HEK293 (cell line): ENCODE results near the gene ARHGAP15.

Experiments
- CTCF ChIA-PET: fragments of 350-600 bp; formaldehyde crosslinking; extraction: SDS; loops from one replicate; lab custom pipeline; 2021; ENCODE audit warnings: antibody characterized with exemption; lab: Yijun Ruan, JAX
- POLR2A ChIA-PET: fragments of 300-600 bp; formaldehyde crosslinking; extraction: SDS; loops from one replicate; lab custom pipeline; 2020; ENCODE audit warnings: antibody characterized with exemption, inconsistent platforms; lab: Yijun Ruan, JAX
- H3K27ac ChIP-seq: fragments of 200-500 bp; sonication (Bioruptor generic); 2 replicates; pipeline ENCODE4 v1.5.1; 2014; ENCODE audit warnings: low read depth, low read length, control low read depth, inconsistent platforms; ENCODE audit errors: extremely low read depth
- H3K36me3 ChIP-seq, 2 experiments: fragments of 200-500 bp in 1 of 2; sonication (Bioruptor generic) in 1 of 2; 1 replicate in 1 of 2; 2 replicates in 1 of 2; pipeline ENCODE4 v1.5.1; 2014 to 2017; ENCODE audit warnings: inconsistent platforms in 2 of 2, low read length in 2 of 2; ENCODE audit not compliant: control insufficient read depth in 2 of 2, insufficient read depth in 1 of 2
- H3K4me1 ChIP-seq: fragments of 200-500 bp; sonication (Bioruptor generic); 2 replicates; pipeline ENCODE4 v1.5.1; 2014; ENCODE audit warnings: mild to moderate bottlenecking, low read length, inconsistent platforms; ENCODE audit not compliant: control insufficient read depth, insufficient read depth
- H3K4me3 ChIP-seq: 2 replicates; pipeline ENCODE4 v1.5.1; 2011; ENCODE audit warnings: low read depth, mild to moderate bottlenecking, control low read depth, low read length, moderate library complexity
- H3K9me3 ChIP-seq: fragments of 200-500 bp; sonication (Bioruptor generic); 2 replicates; pipeline ENCODE4 v1.5.1; 2014; ENCODE audit warnings: low read depth, low read length, inconsistent platforms; ENCODE audit not compliant: control insufficient read depth, insufficient read depth
- BCL11B ChIP-seq: fragments of 450-650 bp; formaldehyde crosslinking; IDR thresholded peaks from 2 replicates; pipeline ENCODE4 v1.5.1; 2016; ENCODE audit warnings: low read depth, missing biosample characterization, missing genetic modification characterization
- BCL6B ChIP-seq: fragments of 450-650 bp; formaldehyde crosslinking; IDR thresholded peaks from 2 replicates; pipeline ENCODE4 v1.5.1; 2017; ENCODE audit warnings: missing biosample characterization, missing genetic modification characterization
- HIC1 ChIP-seq: fragments of 450-650 bp; formaldehyde crosslinking; IDR thresholded peaks from 2 replicates; pipeline ENCODE4 v1.5.1; 2016; ENCODE audit warnings: missing biosample characterization, missing genetic modification characterization
- KLF9 ChIP-seq: fragments of 450-650 bp; formaldehyde crosslinking; IDR thresholded peaks from 2 replicates; pipeline ENCODE4 v1.5.1; 2016; ENCODE audit warnings: missing biosample characterization, missing genetic modification characterization, low read depth
- PRDM1 ChIP-seq: fragments of 450-650 bp; formaldehyde crosslinking; IDR thresholded peaks from 2 replicates; pipeline ENCODE4; 2016; ENCODE audit warnings: missing biosample characterization, missing genetic modification characterization
- SP3 ChIP-seq: fragments of 450-650 bp; formaldehyde crosslinking; IDR thresholded peaks from 2 replicates; pipeline ENCODE4 v1.5.1; 2016; ENCODE audit warnings: missing biosample characterization, missing genetic modification characterization
- TCF7L2 ChIP-seq: IDR thresholded peaks from 2 replicates; pipeline ENCODE4 v1.6.1; 2011; ENCODE audit warnings: low read depth, mild to moderate bottlenecking, inconsistent platforms, low read length, moderate library complexity, borderline replicate concordance
- ZBTB21 ChIP-seq: fragments of 450-650 bp; formaldehyde crosslinking; IDR thresholded peaks from 2 replicates; pipeline ENCODE4 v1.5.1; 2017; ENCODE audit warnings: missing biosample characterization, missing genetic modification characterization
- ZEB2 ChIP-seq: fragments of 450-650 bp; formaldehyde crosslinking; IDR thresholded peaks from 2 replicates; pipeline ENCODE4 v1.5.1; 2016; ENCODE audit warnings: missing biosample characterization, missing genetic modification characterization
- ZFP41 ChIP-seq: fragments of 450-650 bp; formaldehyde crosslinking; IDR thresholded peaks from 2 replicates; pipeline ENCODE4 v1.5.1; 2016; ENCODE audit warnings: missing biosample characterization, missing genetic modification characterization, borderline replicate concordance
- ZNF140 ChIP-seq: fragments of 450-650 bp; formaldehyde crosslinking; IDR thresholded peaks from 2 replicates; pipeline ENCODE4 v1.5.1; 2016; ENCODE audit warnings: missing biosample characterization, missing genetic modification characterization
- ZNF335 ChIP-seq: fragments of 450-650 bp; formaldehyde crosslinking; conservative IDR thresholded peaks from 2 replicates; pipeline ENCODE4 v1.5.1; 2016; ENCODE audit warnings: missing biosample characterization, missing genetic modification characterization
- ZNF341 ChIP-seq: fragments of 450-650 bp; formaldehyde crosslinking; IDR thresholded peaks from 2 replicates; pipeline ENCODE4; 2016; ENCODE audit warnings: low read depth, missing biosample characterization, missing genetic modification characterization
- ZNF354C ChIP-seq: fragments of 450-650 bp; formaldehyde crosslinking; IDR thresholded peaks from 2 replicates; pipeline ENCODE4 v1.5.1; 2016; ENCODE audit warnings: missing biosample characterization, missing genetic modification characterization, low read depth, borderline replicate concordance
- ZNF48 ChIP-seq: fragments of 450-650 bp; formaldehyde crosslinking; IDR thresholded peaks from 2 replicates; pipeline ENCODE4 v1.5.1; 2016; ENCODE audit warnings: missing biosample characterization, missing genetic modification characterization
- ZNF560 ChIP-seq: fragments of 450-650 bp; formaldehyde crosslinking; IDR thresholded peaks from 2 replicates; pipeline ENCODE4 v1.5.1; 2017; ENCODE audit warnings: missing biosample characterization, missing genetic modification characterization, borderline replicate concordance
- ZNF596 ChIP-seq: fragments of 450-650 bp; IDR thresholded peaks from 2 replicates; pipeline ENCODE4 v1.5.0; 2018; ENCODE audit warnings: missing biosample characterization, mild to moderate bottlenecking, missing genetic modification characterization, moderate library complexity
- ZNF629 ChIP-seq: fragments of 450-650 bp; formaldehyde crosslinking; IDR thresholded peaks from 2 replicates; pipeline ENCODE4 v1.5.1; 2017; ENCODE audit warnings: missing biosample characterization, missing genetic modification characterization
- ZNF664 ChIP-seq: fragments of 450-650 bp; formaldehyde crosslinking; IDR thresholded peaks from 2 replicates; pipeline ENCODE4 v1.5.1; 2016; ENCODE audit warnings: missing biosample characterization, missing genetic modification characterization
- ZNF843 ChIP-seq: fragments of 450-650 bp; formaldehyde crosslinking; IDR thresholded peaks from 2 replicates; pipeline ENCODE4 v1.5.1; 2016; ENCODE audit warnings: missing biosample characterization, missing genetic modification characterization
- TF ChIP-seq, protein P1 (sequence below): sonication (generic); formaldehyde crosslinking; IDR thresholded peaks from 2 replicates; pipeline ENCODE4 v1.8.1; 2022; ENCODE audit warnings: mild to moderate bottlenecking, moderate library complexity, missing genetic modification reagents
- TF ChIP-seq, protein P2 (sequence below): fragments of 450-650 bp; formaldehyde crosslinking; IDR thresholded peaks from 2 replicates; pipeline ENCODE4 v1.5.1; 2016; ENCODE audit warnings: missing biosample characterization, missing genetic modification characterization
- TF ChIP-seq, protein P3 (sequence below): fragments of 450-650 bp; IDR thresholded peaks from 2 replicates; pipeline ENCODE4 v1.5.1; 2018; ENCODE audit warnings: missing biosample characterization, mild to moderate bottlenecking, missing genetic modification characterization
- TF ChIP-seq, protein P4 (sequence below): fragments of 450-650 bp; formaldehyde crosslinking; IDR thresholded peaks from 2 replicates; pipeline ENCODE4 v1.5.1; 2017; ENCODE audit warnings: missing biosample characterization, missing genetic modification characterization

ARHGAP15 gene

DNA sequence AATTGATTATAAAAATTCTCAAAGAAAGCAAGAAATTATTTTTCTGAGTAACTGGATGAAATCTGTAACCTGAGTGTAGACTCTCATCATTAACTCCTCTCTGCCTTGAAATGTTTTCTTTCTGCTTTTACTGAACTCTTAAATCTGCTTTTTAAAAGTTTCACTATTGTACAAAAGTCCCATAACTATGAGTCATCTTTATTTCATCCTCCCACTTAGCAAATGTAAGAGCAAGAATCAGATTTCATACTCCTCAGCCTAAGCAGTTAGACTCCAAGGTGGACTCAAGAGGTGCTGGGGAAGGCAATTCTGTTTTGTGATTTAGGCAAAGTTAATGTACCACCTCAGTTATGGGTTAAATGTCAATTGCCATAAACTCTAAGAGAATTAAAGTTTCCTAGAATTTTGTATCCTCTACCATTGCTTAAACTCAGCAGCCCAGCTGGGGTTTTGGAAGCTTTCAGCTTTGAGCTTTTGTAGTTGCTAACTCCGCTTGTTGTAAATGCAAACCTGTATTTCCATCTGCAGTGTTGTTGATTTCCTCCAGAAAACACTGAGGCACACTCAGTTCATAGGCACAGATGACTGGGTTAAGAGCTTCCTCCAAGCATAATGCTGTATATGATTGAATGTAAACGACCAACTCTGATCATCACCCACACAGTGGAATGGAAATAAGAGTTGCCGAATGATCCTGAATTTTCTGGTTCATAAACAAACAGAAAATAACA lies 268.8 kb downstream of the ARHGAP15 start (continued):
- no peak for TF ChIP-seq KLF9 (tag by site-specific recombination)
- TF ChIP-seq, protein P1, sequence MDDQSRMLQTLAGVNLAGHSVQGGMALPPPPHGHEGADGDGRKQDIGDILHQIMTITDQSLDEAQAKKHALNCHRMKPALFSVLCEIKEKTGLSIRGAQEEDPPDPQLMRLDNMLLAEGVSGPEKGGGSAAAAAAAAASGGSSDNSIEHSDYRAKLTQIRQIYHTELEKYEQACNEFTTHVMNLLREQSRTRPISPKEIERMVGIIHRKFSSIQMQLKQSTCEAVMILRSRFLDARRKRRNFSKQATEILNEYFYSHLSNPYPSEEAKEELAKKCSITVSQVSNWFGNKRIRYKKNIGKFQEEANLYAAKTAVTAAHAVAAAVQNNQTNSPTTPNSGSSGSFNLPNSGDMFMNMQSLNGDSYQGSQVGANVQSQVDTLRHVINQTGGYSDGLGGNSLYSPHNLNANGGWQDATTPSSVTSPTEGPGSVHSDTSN (CRISPR knock-in tag): no peak
- TF ChIP-seq ZNF140 (tag by site-specific recombination): no peak

GRCh38 chr2:143398781-143399180 lies 269.6 kb downstream of the ARHGAP15 start:
- ChIA-PET POLR2A (interaction anchor here (0.5 kb wide), 1 partner anchor 9 kb away, joined by 3 read pairs; no protein-coding TSS in a partner anchor), CTCF (no interaction called here)
- Histone ChIP-seq H3K4me1 (peaks cover 17% of the 10 kb centered on the region), H3K36me3 (no peaks in the 10 kb centered on the region), H3K27ac (peak overlapping the region; percentile 50; the same call in 1 of the 2 replicates), H3K4me3 (no peak overlapping the region), H3K9me3 (no peaks in the 10 kb centered on the region)
- no peak for TF ChIP-seq ZNF596
- TF ChIP-seq BCL11B: no peak
- TF ChIP-seq PRDM1 (tag by site-specific recombination): no peak
- no peak for TF ChIP-seq ZNF48
- no peak for TF ChIP-seq ZNF335 (tag by site-specific recombination)
- TF ChIP-seq, protein P2, sequence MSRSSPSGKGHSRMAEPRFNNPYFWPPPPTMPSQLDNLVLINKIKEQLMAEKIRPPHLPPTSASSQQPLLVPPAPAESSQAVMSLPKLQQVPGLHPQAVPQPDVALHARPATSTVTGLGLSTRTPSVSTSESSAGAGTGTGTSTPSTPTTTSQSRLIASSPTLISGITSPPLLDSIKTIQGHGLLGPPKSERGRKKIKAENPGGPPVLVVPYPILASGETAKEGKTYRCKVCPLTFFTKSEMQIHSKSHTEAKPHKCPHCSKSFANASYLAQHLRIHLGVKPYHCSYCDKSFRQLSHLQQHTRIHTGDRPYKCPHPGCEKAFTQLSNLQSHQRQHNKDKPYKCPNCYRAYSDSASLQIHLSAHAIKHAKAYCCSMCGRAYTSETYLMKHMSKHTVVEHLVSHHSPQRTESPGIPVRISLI (tag by site-specific recombination): 0 out of 2 replicates have a peak, but pooled peaks have one; percentile 4
- TF ChIP-seq TCF7L2: no peak
- TF ChIP-seq ZNF354C (tag by site-specific recombination): no peak
- no peak for TF ChIP-seq ZBTB21 (tag by site-specific recombination)
- 0 out of 2 replicates have a peak, but pooled peaks have one; percentile 13 for TF ChIP-seq HIC1 (tag by site-specific recombination)
- TF ChIP-seq ZEB2 (tag by site-specific recombination): no peak
- TF ChIP-seq BCL6B: no peak
- TF ChIP-seq ZNF629: no peak
- no peak for TF ChIP-seq ZFP41 (tag by site-specific recombination)
- TF ChIP-seq SP3 (tag by site-specific recombination): no peak
- no peak for TF ChIP-seq ZNF560 (tag by site-specific recombination)
- no peak for TF ChIP-seq ZNF664 (tag by site-specific recombination)
- no peak for TF ChIP-seq ZNF843 (tag by site-specific recombination)
- TF ChIP-seq, protein P3, sequence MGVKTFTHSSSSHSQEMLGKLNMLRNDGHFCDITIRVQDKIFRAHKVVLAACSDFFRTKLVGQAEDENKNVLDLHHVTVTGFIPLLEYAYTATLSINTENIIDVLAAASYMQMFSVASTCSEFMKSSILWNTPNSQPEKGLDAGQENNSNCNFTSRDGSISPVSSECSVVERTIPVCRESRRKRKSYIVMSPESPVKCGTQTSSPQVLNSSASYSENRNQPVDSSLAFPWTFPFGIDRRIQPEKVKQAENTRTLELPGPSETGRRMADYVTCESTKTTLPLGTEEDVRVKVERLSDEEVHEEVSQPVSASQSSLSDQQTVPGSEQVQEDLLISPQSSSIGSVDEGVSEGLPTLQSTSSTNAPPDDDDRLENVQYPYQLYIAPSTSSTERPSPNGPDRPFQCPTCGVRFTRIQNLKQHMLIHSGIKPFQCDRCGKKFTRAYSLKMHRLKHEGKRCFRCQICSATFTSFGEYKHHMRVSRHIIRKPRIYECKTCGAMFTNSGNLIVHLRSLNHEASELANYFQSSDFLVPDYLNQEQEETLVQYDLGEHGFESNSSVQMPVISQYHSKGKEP: no peak
- TF ChIP-seq ZNF341 (tag by site-specific recombination): no peak
- TF ChIP-seq, protein P4, sequence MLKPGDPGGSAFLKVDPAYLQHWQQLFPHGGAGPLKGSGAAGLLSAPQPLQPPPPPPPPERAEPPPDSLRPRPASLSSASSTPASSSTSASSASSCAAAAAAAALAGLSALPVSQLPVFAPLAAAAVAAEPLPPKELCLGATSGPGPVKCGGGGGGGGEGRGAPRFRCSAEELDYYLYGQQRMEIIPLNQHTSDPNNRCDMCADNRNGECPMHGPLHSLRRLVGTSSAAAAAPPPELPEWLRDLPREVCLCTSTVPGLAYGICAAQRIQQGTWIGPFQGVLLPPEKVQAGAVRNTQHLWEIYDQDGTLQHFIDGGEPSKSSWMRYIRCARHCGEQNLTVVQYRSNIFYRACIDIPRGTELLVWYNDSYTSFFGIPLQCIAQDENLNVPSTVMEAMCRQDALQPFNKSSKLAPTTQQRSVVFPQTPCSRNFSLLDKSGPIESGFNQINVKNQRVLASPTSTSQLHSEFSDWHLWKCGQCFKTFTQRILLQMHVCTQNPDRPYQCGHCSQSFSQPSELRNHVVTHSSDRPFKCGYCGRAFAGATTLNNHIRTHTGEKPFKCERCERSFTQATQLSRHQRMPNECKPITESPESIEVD: peak; percentile 46; the same call in 1 of the 2 replicates
